Measurements from ENCODE around the gene CCDC91.

DNA sequence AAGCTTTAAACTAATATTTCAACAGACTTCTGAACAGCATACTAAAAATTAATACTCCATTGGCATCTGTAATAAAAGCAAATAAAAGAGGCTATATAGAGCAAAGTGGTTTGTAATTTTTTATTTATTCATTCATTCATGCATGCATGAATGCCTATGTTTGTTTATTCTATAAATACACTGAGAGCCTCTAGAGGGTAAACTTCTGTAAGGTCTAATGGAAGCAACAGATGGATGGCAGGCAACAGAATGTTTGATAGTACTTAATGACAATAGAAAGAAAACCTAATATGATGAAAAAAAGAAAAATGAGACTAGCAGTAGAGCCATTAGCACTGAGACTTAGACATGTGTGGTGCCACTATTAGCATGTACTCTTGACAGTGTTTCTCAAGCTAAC lies 253.1 kb downstream of the CCDC91 start:
- TF ChIP-seq POLR2A (IDR thresholded peaks at IDR 0.05; ENCODE audit: low read depth, low read length) = no peak
- TF ChIP-seq POLR2AphosphoS5 (IDR thresholded peaks at IDR 0.05; ENCODE audit: low read depth, low read length) = no peak
- no peak for TF ChIP-seq TAF1 (IDR thresholded peaks at IDR 0.05; ENCODE audit: low read depth, low read length)
- TF ChIP-seq SPI1 (IDR thresholded peaks at IDR 0.05; ENCODE audit: low read depth, low read length) = no peak
- TF ChIP-seq PAX5 (IDR thresholded peaks at IDR 0.05; ENCODE audit: insufficient read depth, low read length, severe bottlenecking) = no peak
